Measurements from ENCODE around the gene GPX4. TPM values are rescaled to one million over a fixed set of nuclear protein-coding genes. Genes with fewer than 3 reads are reported as not detected.

The GPX4 gene
- total and polyA plus RNA-seq, 2 of the 13 experiments (the other 11 are each of a cell fraction or from before 2014, with no cell fraction given): 535 to 613 TPM

DNA sequence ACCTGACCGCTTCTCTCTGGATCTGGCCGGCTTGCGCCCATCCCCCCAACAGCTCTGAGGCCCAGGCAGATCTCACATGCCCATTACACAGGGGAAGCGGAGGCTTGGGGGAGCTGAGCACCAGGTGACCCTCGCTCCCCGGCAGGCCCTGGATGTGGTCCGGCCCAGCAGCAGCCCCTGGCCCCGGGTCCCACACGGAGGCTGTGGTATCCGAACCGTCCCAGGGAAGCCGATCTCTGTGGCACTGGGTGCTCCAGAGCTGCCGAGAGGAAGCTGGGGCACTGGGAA lies 42.6 kb downstream of the GPX4 start:
- 100% methylated on average over 1 of the region's 13 CpGs for WGBS (ENCODE audit: low lambda C conversion rate)
- in situ Hi-C loops (cut with HindIII; ENCODE audit: extremely low pct_ligation_motif_present, low pct_unique_long_range_greater_than_20kb): no loop called here
- ChIA-PET POLR2A (no interaction called here), CTCF (ENCODE audit: low intra/inter-chr PET ratio, low total read pairs) (no interaction called here)
- H3K27me3 ChIP-seq (ENCODE audit: control insufficient read depth in 1 of 2, insufficient read depth in 2 of 2, low read length in 2 of 2): no peaks in the 10 kb centered on the region; a peak in 1 of 5 replicates
- no peaks in the 10 kb centered on the region for H3K79me2 ChIP-seq (ENCODE audit: insufficient read depth, low read length)
- H3K4me2 ChIP-seq (ENCODE audit: low read depth, low read length): no peak overlapping the region
- FAIRE-seq (no peak), DNase-seq (ENCODE audit: low spot score) (no peak), ATAC-seq (no peak)
- no TSS peak for BruUV-seq (replicated peaks)
- no peaks in the 10 kb centered on the region for H3K4me1 ChIP-seq (ENCODE audit: insufficient read depth, low read length)
- no peak for TF ChIP-seq ARNTL (CRISPR knock-in tag; IDR thresholded peaks at IDR 0.05)
- no peak for TF ChIP-seq THYN1 (CRISPR knock-in tag; IDR thresholded peaks at IDR 0.05; ENCODE audit: borderline replicate concordance, low read depth)
- TF ChIP-seq USF2 (IDR thresholded peaks at IDR 0.05; ENCODE audit: low read depth, low read length): no peak
- TF ChIP-seq USF2 (CRISPR knock-in tag; IDR thresholded peaks at IDR 0.05; ENCODE audit: borderline replicate concordance): no peak
- no peak for TF ChIP-seq ZNF44 (CRISPR knock-in tag; IDR thresholded peaks at IDR 0.05)
- TF ChIP-seq ATF7 (IDR thresholded peaks at IDR 0.05): no peak
- TF ChIP-seq ATF7 (CRISPR knock-in tag; IDR thresholded peaks at IDR 0.05): no peak
- no peak for TF ChIP-seq KAT2B (IDR thresholded peaks at IDR 0.05; ENCODE audit: borderline replicate concordance, low read depth, low read length)
- no peak for TF ChIP-seq HNRNPLL (IDR thresholded peaks at IDR 0.05; ENCODE audit: low read depth, low read length, poor library complexity, severe bottlenecking)
- TF ChIP-seq MTF2 (CRISPR knock-in tag; IDR thresholded peaks at IDR 0.05; ENCODE audit: borderline replicate concordance): no peak
- TF ChIP-seq NFE2 (CRISPR knock-in tag; IDR thresholded peaks at IDR 0.05): no peak
- no peak for TF ChIP-seq TBX3 (IDR thresholded peaks at IDR 0.05; ENCODE audit: borderline replicate concordance)
- TF ChIP-seq XBP1 (CRISPR knock-in tag; IDR thresholded peaks at IDR 0.05): no peak
- no peak for TF ChIP-seq GATAD1 (CRISPR knock-in tag; IDR thresholded peaks at IDR 0.05)
- TF ChIP-seq, protein P1, sequence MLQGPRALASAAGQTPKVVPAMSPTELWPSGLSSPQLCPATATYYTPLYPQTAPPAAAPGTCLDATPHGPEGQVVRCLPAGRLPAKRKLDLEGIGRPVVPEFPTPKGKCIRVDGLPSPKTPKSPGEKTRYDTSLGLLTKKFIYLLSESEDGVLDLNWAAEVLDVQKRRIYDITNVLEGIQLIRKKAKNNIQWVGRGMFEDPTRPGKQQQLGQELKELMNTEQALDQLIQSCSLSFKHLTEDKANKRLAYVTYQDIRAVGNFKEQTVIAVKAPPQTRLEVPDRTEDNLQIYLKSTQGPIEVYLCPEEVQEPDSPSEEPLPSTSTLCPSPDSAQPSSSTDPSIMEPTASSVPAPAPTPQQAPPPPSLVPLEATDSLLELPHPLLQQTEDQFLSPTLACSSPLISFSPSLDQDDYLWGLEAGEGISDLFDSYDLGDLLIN (CRISPR knock-in tag; IDR thresholded peaks at IDR 0.05; ENCODE audit: borderline replicate concordance): no peak
- TF ChIP-seq ZNF33A (CRISPR knock-in tag; IDR thresholded peaks at IDR 0.05; ENCODE audit: borderline replicate concordance): no peak
- TF ChIP-seq ZNF143 (CRISPR knock-in tag; IDR thresholded peaks at IDR 0.05): no peak
- H2AFZ ChIP-seq (ENCODE audit: low read length): no peak overlapping the region
- intact Hi-C loops (cut with micrococcal nuclease; ENCODE audit: unreplicated experiment): no loop called here
- H4K20me1 ChIP-seq (ENCODE audit: insufficient read depth, low read length): no peaks in the 10 kb centered on the region
- H3K36me3 ChIP-seq (replicated peaks in 1 of 2; ENCODE audit: control insufficient read depth in 1 of 2, insufficient read depth in 2 of 2, low read length in 2 of 2): peaks cover 11% of the 10 kb centered on the region in 2 experiments; a peak in 4 of 5 replicates
- no peak overlapping the region for H3K27ac ChIP-seq (ENCODE audit: extremely low read length, insufficient read depth, low read length)
- no peaks in the 10 kb centered on the region for H3K9me3 ChIP-seq (ENCODE audit: low read length)
- no peak overlapping the region for H3K4me3 ChIP-seq (replicated peaks in 1 of 3; ENCODE audit: insufficient read depth in 1 of 3, low read depth in 2 of 3, low read length in 3 of 3)
- H3K9ac ChIP-seq (ENCODE audit: insufficient read depth, low read depth, low read length): no peak overlapping the region
